ENCODE results near the gene CCDC12.

The CCDC12 gene

GRCh38 chr3:46943237-46944187 lies 33.0 kb downstream of the CCDC12 start:
- no peak overlapping the region; the same call in 1 of the 2 replicates for H3K27ac ChIP-seq (ENCODE audit: low read length)
- H3K36me3 ChIP-seq (ENCODE audit: insufficient read depth, low read length) = peaks cover 76% of the 10 kb centered on the region
- ATAC-seq (ENCODE audit: insufficient read depth, low read depth) (no peak), DNase-seq (no peak)
- no peak overlapping the region for H3K4me2 ChIP-seq (ENCODE audit: insufficient read depth, low read length)
- no peaks in the 10 kb centered on the region for H3K27me3 ChIP-seq (ENCODE audit: insufficient read depth, low read length, poor library complexity)
- peaks cover 95% of the 10 kb centered on the region for H4K20me1 ChIP-seq (ENCODE audit: insufficient read depth, low read length)
- no peak overlapping the region for H2AFZ ChIP-seq (ENCODE audit: low read depth, low read length)
- no peak overlapping the region for H3K9ac ChIP-seq (ENCODE audit: low read depth, low read length)
- H3K9me3 ChIP-seq (ENCODE audit: insufficient read depth, low read length, severe bottlenecking) = no peaks in the 10 kb centered on the region
- TF ChIP-seq CTCF (IDR thresholded peaks at IDR 0.05; ENCODE audit: borderline replicate concordance, extremely low read depth, low read length, poor library complexity, severe bottlenecking) (no peak), EZH2 (IDR thresholded peaks at IDR 0.05; ENCODE audit: borderline replicate concordance, low read depth, low read length, severe bottlenecking) (no peak)
- peaks cover 98% of the 10 kb centered on the region for H3K79me2 ChIP-seq (ENCODE audit: insufficient read depth, low read length)
- peaks cover 15% of the 10 kb centered on the region for H3K4me1 ChIP-seq (ENCODE audit: insufficient read depth, low read length)
- H3K4me3 ChIP-seq (ENCODE audit: low read depth in 1 of 2, low read length in 2 of 2) = no peak overlapping the region

- Histone ChIP-seq H3K4me1 (ENCODE audit: insufficient read depth, low read length) (peaks cover 6% of the 10 kb centered on the region), H3K4me3 (ENCODE audit: low read depth in 1 of 2, low read length in 2 of 2) (no peak overlapping the region), H3K9me3 (ENCODE audit: insufficient read depth, low read length, severe bottlenecking) (no peaks in the 10 kb centered on the region), H3K27ac (ENCODE audit: low read length) (no peak overlapping the region), H3K36me3 (ENCODE audit: insufficient read depth, low read length) (peaks cover 77% of the 10 kb centered on the region), H3K79me2 (ENCODE audit: insufficient read depth, low read length) (peaks cover 98% of the 10 kb centered on the region), H3K4me2 (ENCODE audit: insufficient read depth, low read length) (no peak overlapping the region), H4K20me1 (ENCODE audit: insufficient read depth, low read length) (peaks cover 92% of the 10 kb centered on the region), H3K9ac (ENCODE audit: low read depth, low read length) (no peak overlapping the region), H3K27me3 (ENCODE audit: insufficient read depth, low read length, poor library complexity) (no peaks in the 10 kb centered on the region), H2AFZ (ENCODE audit: low read depth, low read length) (no peak overlapping the region)
- DNase-seq (no peak), ATAC-seq (ENCODE audit: insufficient read depth, low read depth) (no peak)
- no peak for TF ChIP-seq EZH2 (IDR thresholded peaks at IDR 0.05; ENCODE audit: borderline replicate concordance, low read depth, low read length, severe bottlenecking)
- no peak for TF ChIP-seq CTCF (IDR thresholded peaks at IDR 0.05; ENCODE audit: borderline replicate concordance, extremely low read depth, low read length, poor library complexity, severe bottlenecking)
Measured at GRCh38 chr3:46942481-46943236, 33.9 kb downstream of the CCDC12 start.

GRCh38 chr3:46942076-46942475 lies 34.5 kb downstream of the CCDC12 start:
- Histone ChIP-seq H4K20me1 (ENCODE audit: insufficient read depth, low read length) (peaks cover 92% of the 10 kb centered on the region), H3K27me3 (ENCODE audit: insufficient read depth, low read length, poor library complexity) (no peaks in the 10 kb centered on the region), H3K27ac (ENCODE audit: low read length) (no peak overlapping the region; the same call in 1 of the 2 replicates), H3K79me2 (ENCODE audit: insufficient read depth, low read length) (peaks cover 98% of the 10 kb centered on the region), H3K4me2 (ENCODE audit: insufficient read depth, low read length) (no peak overlapping the region), H3K36me3 (ENCODE audit: insufficient read depth, low read length) (peaks cover 77% of the 10 kb centered on the region), H3K4me3 (ENCODE audit: low read depth in 1 of 2, low read length in 2 of 2) (no peak overlapping the region), H2AFZ (ENCODE audit: low read depth, low read length) (no peak overlapping the region), H3K4me1 (ENCODE audit: insufficient read depth, low read length) (peaks cover under 1% of the 10 kb centered on the region; the same call in 1 of the 2 replicates), H3K9ac (ENCODE audit: low read depth, low read length) (no peak overlapping the region), H3K9me3 (ENCODE audit: insufficient read depth, low read length, severe bottlenecking) (no peaks in the 10 kb centered on the region)
- DNase-seq (no peak), ATAC-seq (ENCODE audit: insufficient read depth, low read depth) (no peak)
- TF ChIP-seq CTCF (IDR thresholded peaks at IDR 0.05; ENCODE audit: borderline replicate concordance, extremely low read depth, low read length, poor library complexity, severe bottlenecking) = no peak
- no peak for TF ChIP-seq EZH2 (IDR thresholded peaks at IDR 0.05; ENCODE audit: borderline replicate concordance, low read depth, low read length, severe bottlenecking)

Measured in DND-41 (cell line).